Amygdala (tissue), 56 donors: ENCODE measurements around the gene NID2.

Experiments
- DNase-seq, 56 donors: peaks; one replicate each; lab custom pipeline; 2025; lab: John Stamatoyannopoulos, UW

Gene NID2

GRCh38 chr14:52007637-52008036 lies 61.2 kb downstream of the NID2 start:
- DNase-seq = no peak

GRCh38 chr14:52007211-52007610 lies 61.6 kb downstream of the NID2 start:
- DNase-seq = no peak

GRCh38 chr14:52006361-52006760 lies 62.5 kb downstream of the NID2 start:
- DNase-seq = no peak

GRCh38 chr14:52005625-52006024 lies 63.2 kb downstream of the NID2 start:
- DNase-seq = no peak

- no peak for DNase-seq
Measured at GRCh38 chr14:52003324-52003723, 65.5 kb downstream of the NID2 start.

GRCh38 chr14:52002542-52002941 lies 66.3 kb downstream of the NID2 start:
- DNase-seq = no peak

- no peak for DNase-seq
Measured at GRCh38 chr14:52000696-52001095, 68.2 kb downstream of the NID2 start.

- DNase-seq = no peak
Measured at GRCh38 chr14:52000019-52000582, 68.8 kb downstream of the NID2 start.

- no peak for DNase-seq
Measured at GRCh38 chr14:51999084-51999483, 69.8 kb downstream of the NID2 start.

- no peak for DNase-seq
Measured at GRCh38 chr14:51998348-51998747, 70.5 kb downstream of the NID2 start.

GRCh38 chr14:51996148-51996746 lies 72.6 kb downstream of the NID2 start:
- no peak for DNase-seq

GRCh38 chr14:51993285-51993920 lies 75.5 kb downstream of the NID2 start:
- DNase-seq = no peak

- DNase-seq = no peak
Measured at GRCh38 chr14:51990488-51990887, 78.4 kb downstream of the NID2 start.

GRCh38 chr14:51989293-51990234 lies 79.3 kb downstream of the NID2 start, which contains the start of gene RTRAF:
TSS of gene RTRAF (plus strand) at chr14:51989546. CDS start at chr14:51989640, 94 bp downstream.
- peak; percentile 51 to 96 (median 87) for DNase-seq

- DNase-seq = no peak
Measured at GRCh38 chr14:51988221-51988620, 80.6 kb downstream of the NID2 start.

- DNase-seq = no peak
Measured at GRCh38 chr14:51981218-51981854, 87.5 kb downstream of the NID2 start.

- peak in 54 of 56 donors; percentile 12 to 91 (median 55) for DNase-seq
Measured at GRCh38 chr14:51979088-51979709, 89.7 kb downstream of the NID2 start.

- DNase-seq = no peak
Measured at GRCh38 chr14:51978681-51979085, 90.2 kb downstream of the NID2 start.

- DNase-seq = no peak
Measured at GRCh38 chr14:51977075-51977474, 91.8 kb downstream of the NID2 start.

- DNase-seq = no peak
Measured at GRCh38 chr14:51972566-51972965, 96.3 kb downstream of the NID2 start.
